Transverse colon (tissue), 4 donors: ENCODE results near the gene ANKRD24.
"Not testable (repeated sequence)": the region's sequence is repeated elsewhere in the genome, so short reads cannot be mapped to it uniquely, and the experiment has no call there.

Experiments
- CTCF ChIP-seq, 5 experiments: fragments of 200-600 bp in 3 of 5; fragments of 450-650 bp in 2 of 5; sonication (generic) in 3 of 5; IDR thresholded peaks; 1 replicate in 2 of 5; 2 replicates in 3 of 5; pipeline ENCODE4 v1.5.1; 2016 to 2017; ENCODE audit warnings: antibody characterized with exemption in 5 of 5, inconsistent platforms in 3 of 5, mild to moderate bottlenecking in 2 of 5, moderate library complexity in 1 of 5
- EP300 ChIP-seq: sonication (generic); formaldehyde crosslinking; IDR thresholded peaks from one replicate; pipeline ENCODE4 v1.6.1; 2017; ENCODE audit warnings: antibody characterized with exemption, low read depth
- POLR2A ChIP-seq: fragments of 450-650 bp; IDR thresholded peaks from one replicate; pipeline ENCODE4 v1.6.1; 2016; ENCODE audit warnings: antibody characterized with exemption, mild to moderate bottlenecking, moderate library complexity
- POLR2AphosphoS5 ChIP-seq, 3 donors: sonication (generic); formaldehyde crosslinking; IDR thresholded peaks; one replicate each; pipeline ENCODE4 v1.6.1; 2016; ENCODE audit warnings: antibody characterized with exemption in 3 of 3

GRCh38 chr19:4192537-4192936, 10.0 kb downstream of the ANKRD24 start:
- TF ChIP-seq CTCF (IDR thresholded peaks at IDR 0.05); POLR2A; POLR2AphosphoS5 (IDR thresholded peaks at IDR 0.05); EP300: not testable (repeated sequence)
